Testis (tissue), 3 donors: Measurements from ENCODE around the gene GALT. TPM values are rescaled to one million over a fixed set of nuclear protein-coding genes. Genes with fewer than 3 reads are reported as not detected.

Source experiments
- DNase-seq: peaks from one replicate; pipeline ENCODE4 v3.0.0-alpha.2; 2019
- H3K27ac ChIP-seq, 2 donors: fragments of 200-600 bp; sonication (generic); one replicate each; pipeline ENCODE4 v1.5.1; 2019
- H3K27me3 ChIP-seq: fragments of 200-600 bp; sonication (generic); one replicate; pipeline ENCODE4 v1.5.1; 2019
- H3K36me3 ChIP-seq: fragments of 200-600 bp; sonication (generic); one replicate; pipeline ENCODE4 v1.5.1; 2017; ENCODE audit warnings: low read depth; ENCODE audit errors: missing control alignments
- H3K4me1 ChIP-seq: fragments of 200-600 bp; sonication (generic); one replicate; pipeline ENCODE4 v1.5.1; 2019
- H3K4me3 ChIP-seq, 2 donors: fragments of 200-600 bp; sonication (generic); one replicate each; pipeline ENCODE4 v1.5.1; 2017 to 2019
- H3K9me3 ChIP-seq: fragments of 200-600 bp; sonication (generic); one replicate; pipeline ENCODE4 v1.5.1; 2017
- POLR2A ChIP-seq: fragments of 450-650 bp; IDR thresholded peaks from one replicate; pipeline ENCODE4 v1.6.1; 2017; ENCODE audit warnings: antibody characterized with exemption, mild to moderate bottlenecking, moderate library complexity
- WGBS, 2 donors: methylation state at CpG; one replicate each; pipeline ENCODE4 v1.1.5; 2018; 5-methylcytosine and 5-hydroxymethylcytosine counted together
- intact Hi-C: fragments of 100-400 bp; cut with DNase I; formaldehyde crosslinking; loops from one replicate; pipeline ENCODE4 v1.15.1; 2023; ENCODE audit warnings: low total_unique reads
- polyA plus RNA-seq: library from polyadenylated mRNA; stranded (reverse); fragments of 350-450 nt; fragmentation: Illumina TruSeq; extraction: RNeasy Lipid Tissue Mini Kit (QIAGEN cat#74804); gene quantifications from one replicate; pipeline ENCODE4 v1.2.3, GENCODE V29; 2014; ENCODE audit warnings: low read depth, low replicate concordance; ENCODE audit not compliant: insufficient read depth
- total RNA-seq, 2 donors: library from RNA; depleted of rRNA; stranded (reverse); fragments of >200 nt; gene quantifications; one replicate each; pipeline ENCODE4 v1.2.3, GENCODE V29; 2016
- TF ChIP-seq, protein P1 (sequence below), 3 experiments: fragments of 450-650 bp in 2 of 3; fragments of 200-600 bp in 1 of 3; sonication (generic) in 1 of 3; IDR thresholded peaks; one replicate each; pipeline ENCODE4 v1.5.1; 2016 to 2019; ENCODE audit warnings: antibody characterized with exemption in 3 of 3, mild to moderate bottlenecking in 2 of 3, moderate library complexity in 1 of 3

GALT gene
- total and polyA plus RNA-seq, 3 donors from 2014 or later, result 25.9 to 55.6 (median 46.1) TPM

DNA sequence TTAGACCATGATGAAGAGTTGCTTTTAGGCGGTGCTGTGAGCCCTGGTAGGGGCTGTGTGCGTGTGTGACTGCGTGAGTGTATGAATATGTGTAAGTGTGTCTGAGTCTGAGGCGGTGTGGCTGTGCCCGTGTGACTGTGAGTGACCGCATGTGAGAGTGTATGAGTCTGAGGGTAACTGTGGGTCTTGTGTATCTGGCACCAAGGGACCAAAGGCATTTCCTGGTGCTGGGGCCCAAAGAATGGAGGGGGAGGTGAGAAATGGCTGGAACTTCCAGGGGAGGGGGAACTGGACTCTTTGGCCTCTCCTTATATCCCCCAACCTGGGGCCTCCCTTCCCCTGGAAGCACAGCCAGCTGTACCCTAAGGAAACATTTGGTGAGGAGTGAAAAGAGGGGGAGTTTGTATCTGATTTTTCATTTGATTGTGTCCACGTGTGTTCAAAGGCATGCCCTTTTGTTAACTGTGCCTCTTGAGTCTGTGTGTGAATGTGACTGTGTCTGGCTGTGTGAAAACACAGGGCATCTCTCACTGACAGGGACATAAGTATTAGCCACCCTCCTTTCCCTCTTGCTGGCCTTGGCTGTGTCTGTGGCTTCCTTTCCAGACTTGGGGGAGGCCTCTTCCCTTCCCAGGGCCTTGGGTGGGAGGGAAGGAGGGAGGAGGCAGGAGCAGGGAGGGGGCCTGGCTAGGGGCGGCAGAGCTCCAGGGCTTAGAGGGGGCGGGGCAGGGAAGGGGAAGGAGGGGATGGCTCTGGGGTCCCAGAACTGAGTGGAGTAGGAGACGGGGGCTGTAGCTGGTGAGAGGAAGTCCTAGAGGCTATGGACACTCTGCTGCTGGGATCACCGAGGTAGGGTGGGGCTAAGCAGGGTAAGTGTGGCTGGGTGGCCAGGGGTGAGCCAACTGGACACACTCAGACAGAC is 6.9 kb downstream of the GALT start:
- Histone ChIP-seq H3K27me3 (no peaks in the 10 kb centered on the region), H3K36me3 (no peaks in the 10 kb centered on the region), H3K4me3 (no peak overlapping the region), H3K4me1 (peaks cover 46% of the 10 kb centered on the region), H3K27ac (peak overlapping the region in 1 of 2 donors; percentile 37), H3K9me3 (no peaks in the 10 kb centered on the region)
- peak; percentile 53 for DNase-seq
- TF ChIP-seq, protein P1, sequence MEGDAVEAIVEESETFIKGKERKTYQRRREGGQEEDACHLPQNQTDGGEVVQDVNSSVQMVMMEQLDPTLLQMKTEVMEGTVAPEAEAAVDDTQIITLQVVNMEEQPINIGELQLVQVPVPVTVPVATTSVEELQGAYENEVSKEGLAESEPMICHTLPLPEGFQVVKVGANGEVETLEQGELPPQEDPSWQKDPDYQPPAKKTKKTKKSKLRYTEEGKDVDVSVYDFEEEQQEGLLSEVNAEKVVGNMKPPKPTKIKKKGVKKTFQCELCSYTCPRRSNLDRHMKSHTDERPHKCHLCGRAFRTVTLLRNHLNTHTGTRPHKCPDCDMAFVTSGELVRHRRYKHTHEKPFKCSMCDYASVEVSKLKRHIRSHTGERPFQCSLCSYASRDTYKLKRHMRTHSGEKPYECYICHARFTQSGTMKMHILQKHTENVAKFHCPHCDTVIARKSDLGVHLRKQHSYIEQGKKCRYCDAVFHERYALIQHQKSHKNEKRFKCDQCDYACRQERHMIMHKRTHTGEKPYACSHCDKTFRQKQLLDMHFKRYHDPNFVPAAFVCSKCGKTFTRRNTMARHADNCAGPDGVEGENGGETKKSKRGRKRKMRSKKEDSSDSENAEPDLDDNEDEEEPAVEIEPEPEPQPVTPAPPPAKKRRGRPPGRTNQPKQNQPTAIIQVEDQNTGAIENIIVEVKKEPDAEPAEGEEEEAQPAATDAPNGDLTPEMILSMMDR (IDR thresholded peaks at IDR 0.05), result no peak
- no peak for TF ChIP-seq POLR2A
- intact Hi-C loops, result no loop called here
- 35 to 49% methylated on average over 11 of the region's 11 CpGs for WGBS, 2 donors

DNA sequence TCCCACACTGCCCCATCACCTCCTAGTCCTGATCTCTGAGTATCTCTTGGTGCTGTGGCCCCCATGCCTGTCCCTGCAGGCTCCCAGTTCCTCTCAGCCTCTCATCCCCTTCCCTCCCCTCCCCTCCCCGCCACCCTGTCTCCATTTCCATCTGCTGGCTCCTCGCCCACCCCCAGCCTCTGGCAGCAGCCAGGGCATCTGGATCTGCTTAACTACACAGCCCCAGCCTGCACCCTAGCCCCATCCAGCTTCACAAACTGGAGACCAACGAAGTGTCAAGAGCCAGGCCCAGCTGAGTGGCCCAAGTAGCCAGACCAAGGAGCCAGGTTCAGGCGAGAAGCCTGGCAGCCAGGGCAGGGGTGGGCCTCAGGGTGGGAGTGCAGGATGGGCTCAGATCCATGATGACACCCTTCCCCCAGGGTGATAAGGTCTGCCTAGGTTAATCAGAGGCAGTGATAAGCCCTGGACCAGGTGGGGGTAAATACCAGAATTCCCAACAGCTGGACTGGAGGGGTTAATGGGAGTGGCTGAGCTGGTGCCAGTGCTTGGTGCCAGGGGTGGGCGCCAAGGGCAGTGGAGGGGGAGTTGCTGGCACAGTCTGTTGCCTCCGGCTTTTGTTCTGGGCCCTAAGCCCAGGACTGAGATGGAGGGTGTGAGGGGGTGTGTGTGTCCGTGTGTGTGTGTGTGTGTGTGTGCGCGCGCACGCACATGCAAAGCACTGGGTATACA is 8.0 kb downstream of the GALT start:
- Histone ChIP-seq H3K36me3 (no peaks in the 10 kb centered on the region), H3K4me1 (peaks cover 46% of the 10 kb centered on the region), H3K9me3 (no peaks in the 10 kb centered on the region), H3K4me3 (no peak overlapping the region), H3K27ac (peak overlapping the region; percentile 26 to 37), H3K27me3 (no peaks in the 10 kb centered on the region)
- TF ChIP-seq POLR2A, result no peak
- TF ChIP-seq, protein P1 (IDR thresholded peaks at IDR 0.05), result no peak
- peak; percentile 77 for DNase-seq
- WGBS, 2 donors, result 19 to 40% methylated on average over 11 of the region's 11 CpGs
- intact Hi-C loops, result no loop called here

DNA sequence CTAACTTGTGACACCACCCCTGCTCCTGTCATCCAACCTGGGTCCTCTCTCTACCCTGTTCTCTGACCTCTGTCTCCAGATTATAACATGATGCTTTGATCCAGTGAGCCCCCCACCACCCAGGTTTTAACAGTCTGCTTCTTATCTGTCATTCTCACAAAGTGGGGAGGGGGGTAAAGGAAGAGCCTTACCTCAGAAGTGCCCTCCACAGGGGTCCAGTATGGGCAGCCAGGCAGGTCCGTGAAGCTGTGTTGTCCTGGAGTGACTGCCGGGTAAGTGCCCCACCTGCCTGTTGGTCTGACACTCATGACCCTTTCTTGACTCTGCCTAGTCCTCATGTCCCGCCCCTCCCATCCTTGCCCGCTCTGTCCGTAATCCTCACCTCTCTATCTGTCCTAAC is 8.9 kb downstream of the GALT start:
- no peak for DNase-seq
- TF ChIP-seq POLR2A, result no peak
- TF ChIP-seq, protein P1 (IDR thresholded peaks at IDR 0.05), result no peak
- H3K4me3 ChIP-seq, result no peak overlapping the region
- H3K36me3 ChIP-seq, result no peaks in the 10 kb centered on the region
- no peaks in the 10 kb centered on the region for H3K27me3 ChIP-seq
- H3K9me3 ChIP-seq, result no peaks in the 10 kb centered on the region
- H3K27ac ChIP-seq, result no peak overlapping the region
- intact Hi-C loops, result no loop called here
- peaks cover 46% of the 10 kb centered on the region for H3K4me1 ChIP-seq
- WGBS, 2 donors, result 81 to 83% methylated on average over 4 to 5 of the region's 5 CpGs

DNA sequence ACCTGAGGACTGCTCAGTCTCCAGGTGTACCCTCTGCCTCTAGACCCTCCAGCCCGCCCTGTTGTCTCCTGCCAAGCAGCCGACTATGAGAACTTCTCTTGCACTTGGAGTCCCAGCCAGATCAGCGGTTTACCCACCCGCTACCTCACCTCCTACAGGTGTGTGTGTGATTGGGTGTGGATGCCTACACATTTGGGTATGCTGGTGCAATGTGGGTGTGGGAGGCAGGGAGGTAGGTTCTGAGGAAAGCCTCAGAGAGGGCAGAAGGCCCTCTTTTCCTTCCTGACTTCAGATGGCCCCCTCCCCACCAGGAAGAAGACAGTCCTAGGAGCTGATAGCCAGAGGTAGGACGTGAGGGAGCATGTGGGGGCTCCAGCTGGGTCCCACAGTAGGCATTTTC is 10.5 kb downstream of the GALT start:
- Histone ChIP-seq H3K27ac (no peak overlapping the region), H3K27me3 (no peaks in the 10 kb centered on the region), H3K4me3 (no peak overlapping the region), H3K4me1 (peaks cover 35% of the 10 kb centered on the region), H3K9me3 (no peaks in the 10 kb centered on the region), H3K36me3 (no peaks in the 10 kb centered on the region)
- 93 to 96% methylated on average over 4 to 5 of the region's 5 CpGs for WGBS, 2 donors
- TF ChIP-seq, protein P1 (IDR thresholded peaks at IDR 0.05), result no peak
- TF ChIP-seq POLR2A, result no peak
- intact Hi-C loops, result no loop called here
- DNase-seq, result no peak
